IMR-90 (cell line): ENCODE measurements around the gene SLC6A11. TPM values are rescaled to one million over a fixed set of nuclear protein-coding genes. Genes with fewer than 3 reads are reported as not detected.

ENCODE experiments used
- ATAC-seq: fragments of 200-7000 bp; cut with Tn5 transposase; 2 replicates; pipeline ENCODE4 v1.9.1; 2020; ENCODE audit warnings: low read depth, mild to moderate bottlenecking, moderate library complexity
- BruUV-seq: library from RNA; stranded (reverse); fragments of 400-500 nt; replicated peaks from 2 replicates; lab custom pipeline; 2021; lab: Mats Ljungman, UMichigan
- CTCF ChIA-PET: fragments of 300-600 bp; formaldehyde crosslinking; extraction: SDS; loops from one replicate; lab custom pipeline; 2021; ENCODE audit warnings: antibody characterized with exemption; lab: Yijun Ruan, JAX
- POLR2A ChIA-PET: fragments of 300-600 bp; sonication (Branson Sonifier 250); formaldehyde crosslinking; loops from one replicate; lab custom pipeline; 2022; ENCODE audit warnings: antibody characterized with exemption; ENCODE audit not compliant: unreplicated experiment; lab: Charles Lee
- DNase-seq: peaks from one replicate; pipeline ENCODE4 v3.0.0; 2013
- H2AFZ ChIP-seq: replicated peaks from 2 replicates; pipeline ENCODE3; 2013; ENCODE audit warnings: low read length, mild to moderate bottlenecking; ENCODE audit not compliant: poor library complexity
- H2AK5ac ChIP-seq: 2 replicates; pipeline ENCODE4 v1.6.1; 2013; ENCODE audit warnings: low read depth, low read length, inconsistent platforms
- H2AK9ac ChIP-seq: replicated peaks from 2 replicates; pipeline ENCODE3; 2013; ENCODE audit warnings: mild to moderate bottlenecking, low read depth, low read length, moderate library complexity; ENCODE audit not compliant: poor library complexity
- H2BK120ac ChIP-seq: 2 replicates; pipeline ENCODE4 v1.6.1; 2013; ENCODE audit warnings: low read depth, low read length, inconsistent platforms
- H2BK15ac ChIP-seq: 3 replicates; pipeline ENCODE4 v1.6.1; 2013; ENCODE audit warnings: low read depth, low read length, inconsistent platforms
- H2BK20ac ChIP-seq: 2 replicates; pipeline ENCODE4 v1.6.1; 2013; ENCODE audit warnings: low read depth, mild to moderate bottlenecking, inconsistent platforms, low read length, moderate library complexity
- H2BK5ac ChIP-seq: 2 replicates; pipeline ENCODE4 v1.6.1; 2013; ENCODE audit warnings: mild to moderate bottlenecking, low read depth, low read length, inconsistent platforms; ENCODE audit not compliant: poor library complexity, severe bottlenecking
- H3K14ac ChIP-seq: replicated peaks from 2 replicates; pipeline ENCODE4 v1.6.1; 2013; ENCODE audit warnings: low read depth, low read length, inconsistent platforms
- H3K18ac ChIP-seq: 2 replicates; pipeline ENCODE4 v1.6.1; 2013; ENCODE audit warnings: low read depth, low read length, control low read depth
- H3K23ac ChIP-seq: 2 replicates; pipeline ENCODE4 v1.6.1; 2013; ENCODE audit warnings: low read depth, low read length, inconsistent platforms
- H3K27ac ChIP-seq: 2 replicates; pipeline ENCODE4 v1.5.1; 2013; ENCODE audit warnings: mild to moderate bottlenecking, control low read depth, low read length; ENCODE audit not compliant: insufficient read depth
- H3K27me3 ChIP-seq: 2 replicates; pipeline ENCODE4 v1.6.1; 2013; ENCODE audit warnings: low read length; ENCODE audit not compliant: control insufficient read depth, insufficient read depth
- H3K36me3 ChIP-seq: 2 replicates; pipeline ENCODE4 v1.6.1; 2013; ENCODE audit warnings: low read length, mixed read lengths; ENCODE audit not compliant: control insufficient read depth, insufficient read depth
- H3K4ac ChIP-seq: 2 replicates; pipeline ENCODE4 v1.6.1; 2013; ENCODE audit warnings: low read depth, low read length, inconsistent platforms
- H3K4me1 ChIP-seq: 2 replicates; pipeline ENCODE4 v1.6.1; 2013; ENCODE audit warnings: low read length, mixed read lengths; ENCODE audit not compliant: control insufficient read depth, insufficient read depth
- H3K4me2 ChIP-seq: 2 replicates; pipeline ENCODE4 v1.6.1; 2013; ENCODE audit warnings: low read depth, mild to moderate bottlenecking, control low read depth, low read length, moderate library complexity
- H3K4me3 ChIP-seq: 2 replicates; pipeline ENCODE4 v1.5.1; 2013; ENCODE audit warnings: low read depth, mild to moderate bottlenecking, control low read depth, low read length, moderate library complexity; ENCODE audit not compliant: insufficient read depth
- H3K56ac ChIP-seq: 2 replicates; pipeline ENCODE4 v1.6.1; 2013; ENCODE audit warnings: low read length, inconsistent platforms; ENCODE audit not compliant: insufficient read depth; ENCODE audit errors: extremely low read depth
- H3K79me1 ChIP-seq, 2 experiments: 2 replicates each; pipeline ENCODE4 v1.6.1; 2013; ENCODE audit warnings: low read length in 2 of 2, inconsistent platforms in 1 of 2, low read depth in 1 of 2
- H3K9ac ChIP-seq: 2 replicates; pipeline ENCODE4 v1.6.1; 2013; ENCODE audit warnings: low read depth, low read length, control low read depth
- H3K9me1 ChIP-seq: 2 replicates; pipeline ENCODE4 v1.6.1; 2013; ENCODE audit warnings: low read length, inconsistent platforms; ENCODE audit not compliant: insufficient read depth
- H3K9me3 ChIP-seq: 2 replicates; pipeline ENCODE4 v1.6.1; 2013; ENCODE audit warnings: low read length; ENCODE audit not compliant: control insufficient read depth, insufficient read depth
- H4K20me1 ChIP-seq: 2 replicates; pipeline ENCODE4 v1.6.1; 2013; ENCODE audit warnings: low read length, inconsistent platforms; ENCODE audit not compliant: insufficient read depth
- H4K5ac ChIP-seq: 2 replicates; pipeline ENCODE4 v1.6.1; 2013; ENCODE audit warnings: mild to moderate bottlenecking, low read depth, low read length, control low read depth
- H4K8ac ChIP-seq, 2 experiments: 2 replicates each; pipeline ENCODE4 v1.6.1; 2013; ENCODE audit warnings: low read depth in 2 of 2, low read length in 2 of 2, control low read depth in 1 of 2, inconsistent platforms in 1 of 2
- H4K91ac ChIP-seq: 2 replicates; pipeline ENCODE4 v1.6.1; 2013; ENCODE audit warnings: low read depth, low read length, inconsistent platforms; ENCODE audit not compliant: insufficient read depth
- BHLHE40 ChIP-seq: fragments of 150-350 bp; IDR thresholded peaks from 2 replicates; pipeline ENCODE4 v1.6.1; 2016; ENCODE audit warnings: mild to moderate bottlenecking, low read depth, low read length
- CEBPB ChIP-seq: IDR thresholded peaks from 2 replicates; pipeline ENCODE4 v1.6.1; 2012; ENCODE audit warnings: low read depth, low read length, improper control_type of control experiment
- CHD1 ChIP-seq: IDR thresholded peaks from 2 replicates; pipeline ENCODE4 v1.6.1; 2012; ENCODE audit warnings: low read depth, low read length, improper control_type of control experiment
- CTCF ChIP-seq: conservative IDR thresholded peaks from 2 replicates; pipeline ENCODE4 v1.5.1; 2012; ENCODE audit warnings: mild to moderate bottlenecking, low read depth, low read length, improper control_type of control experiment
- FOS ChIP-seq: fragments of 150-350 bp; IDR thresholded peaks from 2 replicates; pipeline ENCODE4 v1.6.1; 2016; ENCODE audit warnings: low read depth, low read length
- MAFK ChIP-seq: IDR thresholded peaks from 2 replicates; pipeline ENCODE4 v1.6.1; 2012; ENCODE audit warnings: low read depth, low read length, improper control_type of control experiment
- MAZ ChIP-seq: IDR thresholded peaks from 2 replicates; pipeline ENCODE4 v1.6.1; 2012; ENCODE audit warnings: low read depth, mild to moderate bottlenecking, low read length, improper control_type of control experiment, moderate library complexity, borderline replicate concordance
- MXI1 ChIP-seq: IDR thresholded peaks from 2 replicates; pipeline ENCODE4 v1.6.1; 2012; ENCODE audit warnings: low read depth, mild to moderate bottlenecking, low read length, moderate library complexity, borderline replicate concordance
- POLR2A ChIP-seq: IDR thresholded peaks from 2 replicates; pipeline ENCODE4 v1.6.1; 2012; ENCODE audit warnings: mild to moderate bottlenecking, low read depth, low read length
- RAD21 ChIP-seq: IDR thresholded peaks from 2 replicates; pipeline ENCODE4 v1.6.1; 2012; ENCODE audit warnings: low read length, improper control_type of control experiment
- RCOR1 ChIP-seq: IDR thresholded peaks from 2 replicates; pipeline ENCODE4 v1.6.1; 2012; ENCODE audit warnings: mild to moderate bottlenecking, low read length, improper control_type of control experiment; ENCODE audit not compliant: insufficient replicate concordance
- SMC3 ChIP-seq: fragments of 150-350 bp; IDR thresholded peaks from 2 replicates; pipeline ENCODE4 v1.6.1; 2016; ENCODE audit warnings: low read depth, mild to moderate bottlenecking, antibody characterized with exemption, low read length, moderate library complexity
- WGBS, 2 experiments: methylation state at CpG; one replicate each; pipeline versions ENCODE4 v1.1.5 to v1.1.7; 2013; ENCODE audit warnings: missing lambda C conversion rate in 2 of 2; ENCODE audit not compliant: insufficient read length in 1 of 2; ENCODE audit errors: extremely low coverage in 2 of 2; 5-methylcytosine and 5-hydroxymethylcytosine counted together
- dilution Hi-C: fragments of 300-500 bp; cut with HindIII; formaldehyde crosslinking; loops from one replicate; pipeline ENCODE4 v1.14.3; 2018; ENCODE audit warnings: low sequenced_read_pairs; ENCODE audit not compliant: unreplicated experiment
- in situ Hi-C: fragments of 300-500 bp; cut with MboI; formaldehyde crosslinking; loops from 3 replicates; pipeline ENCODE4 v1.14.3; 2019; ENCODE audit warnings: low sequenced_read_pairs, inconsistent platforms, mixed read lengths
- intact Hi-C: fragments of 100-400 bp; cut with micrococcal nuclease; formaldehyde crosslinking; loops from 2 replicates; pipeline ENCODE4 v1.10.0; 2022
- polyA plus RNA-seq, 3 experiments: library from polyadenylated mRNA; depleted of rRNA; stranded (reverse); fragments of >200 nt; gene quantifications; 2 replicates each; pipeline ENCODE4 v1.2.3, GENCODE V29; 2012; ENCODE audit warnings: low replicate concordance in 1 of 3
- total RNA-seq: library from RNA; depleted of rRNA; stranded (reverse); fragments of >200 nt; gene quantifications from 2 replicates; pipeline ENCODE4 v1.2.3, GENCODE V29; 2012

Gene SLC6A11
- total and polyA plus RNA-seq, 2 of the 4 experiments (the other 2 are of a cell fraction): not detected

GRCh38 chr3:10855083-10855870 is 39.2 kb downstream of the SLC6A11 start:
- ATAC-seq (no peak), DNase-seq (no peak)
- Histone ChIP-seq H2AK9ac (no peak overlapping the region), H3K27me3 (no peaks in the 10 kb centered on the region; the same call in 1 of the 2 replicates), H3K56ac (no peak overlapping the region), H4K8ac (no peak overlapping the region), H2BK20ac (no peak overlapping the region), H3K9me3 (no peaks in the 10 kb centered on the region), H2BK120ac (no peak overlapping the region), H3K4me1 (no peaks in the 10 kb centered on the region), H3K4ac (no peak overlapping the region), H3K18ac (no peak overlapping the region), H3K9ac (no peak overlapping the region), H2BK5ac (no peak overlapping the region), H4K91ac (no peak overlapping the region), H3K79me1 (no peaks in the 10 kb centered on the region), H2AK5ac (no peak overlapping the region), H3K4me2 (no peak overlapping the region), H3K14ac (no peak overlapping the region), H3K23ac (no peak overlapping the region), H3K4me3 (no peak overlapping the region), H3K27ac (no peak overlapping the region), H2BK15ac (no peak overlapping the region), H2AFZ (no peak overlapping the region), H3K36me3 (no peaks in the 10 kb centered on the region), H4K5ac (no peak overlapping the region), H3K9me1 (no peaks in the 10 kb centered on the region; the same call in 1 of the 2 replicates), H4K20me1 (no peaks in the 10 kb centered on the region)
- TF ChIP-seq BHLHE40 (no peak), FOS (no peak), SMC3 (no peak), MAFK (no peak), CTCF (no peak), MAZ (no peak), CEBPB (no peak), MXI1 (no peak), RAD21 (no peak), CHD1 (no peak), RCOR1 (no peak), POLR2A (no peak)
- dilution Hi-C loops: no loop called here
- no TSS peak for BruUV-seq
- POLR2A ChIA-PET: no interaction called here
- CTCF ChIA-PET: no interaction called here
- intact Hi-C loops: no loop called here
- WGBS, 2 experiments: no CpG with 5 or more reads among the region's 2 CpGs
- in situ Hi-C loops: no loop called here
